Activated CD4-positive, alpha-beta T cell treated with anti-CD3 and anti-CD28 coated beads, Interleukin-2, amount 50 U/mL, for 4 hours (primary cell): ENCODE measurements around the gene PLS1.
"Not testable (repeated sequence)": the region's sequence is repeated elsewhere in the genome, so short reads cannot be mapped to it uniquely, and the experiment has no call there.

Experiments
- DNase-seq, 2 experiments: peaks; one replicate each; pipeline ENCODE4 v3.0.0-alpha.2; 2020

Gene PLS1

DNA sequence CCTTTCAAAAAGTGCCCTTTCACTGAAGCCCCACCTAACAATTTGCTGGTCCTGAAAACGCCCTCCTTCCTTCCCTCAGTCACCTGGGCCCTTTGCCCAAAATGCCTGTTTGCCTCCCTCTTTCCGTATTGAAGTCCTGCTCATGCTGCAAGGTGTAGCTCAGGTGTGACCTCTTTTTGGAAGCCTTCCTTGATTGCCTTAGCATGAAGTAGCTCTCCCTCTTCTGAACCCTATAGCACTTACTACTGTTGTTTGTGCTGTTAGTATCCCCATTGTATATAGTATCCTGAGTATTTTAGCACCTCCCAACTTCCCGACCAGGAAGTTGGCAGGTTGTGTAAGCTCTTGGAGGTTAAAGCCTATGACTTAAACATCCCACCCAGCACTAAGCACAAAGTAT is 1.7 kb downstream of the PLS1 start:
- no peak for DNase-seq

DNA sequence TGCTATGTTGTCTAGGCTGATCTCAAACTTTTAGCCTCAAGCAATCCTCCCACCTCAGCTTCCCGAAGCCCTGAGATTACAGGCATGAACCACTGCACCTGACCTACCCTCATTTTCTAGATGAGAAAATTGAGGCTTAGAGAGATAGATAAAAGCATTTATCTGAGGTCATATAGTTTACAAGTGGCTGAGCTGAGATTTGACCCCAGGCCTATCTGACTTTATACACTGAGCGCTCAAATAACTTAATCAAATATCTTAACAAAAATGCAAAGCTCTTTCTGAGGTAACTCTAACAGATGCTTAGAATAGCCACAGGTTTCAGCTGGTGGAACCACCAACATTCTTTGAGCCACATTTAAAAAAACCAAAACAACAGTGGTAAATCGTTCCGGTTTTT is 5.5 kb downstream of the PLS1 start:
- DNase-seq = no peak

DNA sequence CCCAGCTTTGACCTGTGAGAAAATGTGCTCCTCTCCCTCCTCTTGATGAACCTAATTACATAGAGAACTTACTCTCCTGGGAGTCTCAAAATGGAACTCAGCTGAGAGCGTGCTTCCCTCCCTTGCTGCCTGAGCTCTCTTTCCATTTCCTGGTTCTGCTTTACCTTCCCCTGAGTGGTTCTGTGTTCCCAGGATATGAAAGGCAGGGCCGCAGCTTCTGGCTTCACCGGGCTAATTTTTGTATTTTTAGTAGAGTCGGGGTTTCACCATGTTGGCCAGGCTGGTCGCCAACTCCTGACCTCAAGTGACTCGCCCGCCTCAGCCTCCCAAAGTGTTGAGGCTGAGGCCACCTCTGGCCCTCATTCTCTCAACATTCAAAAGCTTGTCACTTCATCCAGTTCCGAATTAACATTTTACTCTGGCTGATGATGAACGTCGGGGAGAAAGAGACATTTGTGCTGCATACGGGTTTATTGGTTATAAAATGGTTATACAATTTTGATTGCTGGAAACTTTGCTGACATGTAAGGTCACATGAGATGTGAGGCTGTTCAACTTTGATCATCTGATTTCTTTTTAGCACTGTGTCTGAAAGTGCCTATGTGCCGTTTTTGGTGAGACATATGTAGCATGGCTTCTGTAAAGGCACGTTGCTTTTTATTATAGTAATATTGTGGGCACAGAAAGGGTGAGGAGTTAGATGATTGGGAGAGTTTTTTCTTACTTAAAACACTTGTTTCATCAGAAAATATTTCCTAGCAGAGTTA is 6.6 kb downstream of the PLS1 start:
- no peak for DNase-seq

DNA sequence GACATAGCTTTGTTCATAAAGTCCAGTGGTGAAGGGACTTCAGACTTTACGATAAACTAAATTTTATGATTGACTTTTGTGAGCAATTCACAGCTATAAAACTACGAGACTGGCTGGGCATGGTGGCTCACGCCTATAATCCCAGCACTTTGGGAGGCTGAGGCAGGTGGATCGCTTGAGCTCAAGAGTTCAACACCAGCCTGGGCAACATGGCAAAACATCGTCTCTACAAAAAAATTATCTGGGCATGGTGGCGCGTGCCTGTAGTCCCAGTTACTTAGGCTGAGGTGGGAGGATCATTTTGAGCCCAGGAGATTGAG is 7.2 kb downstream of the PLS1 start:
- not testable (repeated sequence) for DNase-seq

DNA sequence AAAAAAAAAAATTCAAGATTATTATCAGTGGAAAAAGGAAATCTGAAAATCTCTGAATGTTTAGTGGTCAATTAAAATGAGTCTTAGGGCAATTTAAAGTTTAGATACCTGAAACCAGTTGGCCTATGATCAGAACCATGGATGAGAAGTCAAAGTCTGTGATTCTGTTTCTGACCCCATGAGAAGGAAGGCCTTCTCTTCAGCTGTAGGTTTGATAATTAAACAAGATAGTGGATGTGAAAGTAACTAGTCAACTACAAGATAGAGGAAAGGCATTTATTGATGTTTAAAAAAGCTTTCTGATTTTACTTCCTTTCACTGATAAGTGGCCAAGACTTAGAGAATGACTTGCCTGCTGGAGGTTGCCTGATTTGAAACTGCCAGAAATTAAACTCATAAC is 8.7 kb downstream of the PLS1 start:
- DNase-seq = no peak

DNA sequence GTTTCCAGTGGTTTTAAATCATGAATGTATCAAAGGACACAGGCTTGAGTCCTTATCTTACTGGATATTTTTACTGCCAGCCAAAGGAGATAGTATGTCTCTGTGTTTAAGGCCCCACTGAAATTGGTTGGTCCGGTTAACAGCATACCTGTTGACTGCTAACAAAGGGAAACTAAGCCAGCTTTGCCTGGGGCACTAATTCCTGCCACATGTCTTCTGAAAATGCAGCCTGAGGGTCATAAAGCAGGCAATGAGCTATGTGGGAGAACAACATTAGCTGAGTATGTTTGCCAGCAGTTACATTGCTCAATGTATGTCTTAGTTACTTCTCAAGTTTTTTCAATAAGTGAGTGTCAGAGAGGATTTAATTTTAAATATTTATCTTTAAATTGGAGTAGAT is 12.4 kb downstream of the PLS1 start:
- no peak for DNase-seq

DNA sequence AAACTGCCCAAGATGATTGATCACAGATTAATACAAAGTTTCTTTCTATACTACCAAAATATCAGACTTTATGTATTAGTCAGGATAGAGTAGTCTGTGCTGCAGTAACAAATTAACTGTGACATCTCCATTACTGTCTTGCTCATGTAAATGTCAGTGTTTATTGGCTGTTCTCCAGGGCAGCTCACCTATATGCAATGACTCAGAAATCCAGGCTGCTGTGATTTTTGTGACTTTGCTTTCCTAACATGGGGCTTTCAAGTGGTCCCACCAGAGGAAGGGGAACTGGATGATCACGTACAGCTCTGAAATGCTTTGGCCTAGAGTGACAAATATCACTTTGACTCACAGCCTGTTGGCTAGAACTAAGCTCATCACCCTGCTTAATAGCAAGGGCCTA is 12.9 kb downstream of the PLS1 start:
- DNase-seq = no peak

DNA sequence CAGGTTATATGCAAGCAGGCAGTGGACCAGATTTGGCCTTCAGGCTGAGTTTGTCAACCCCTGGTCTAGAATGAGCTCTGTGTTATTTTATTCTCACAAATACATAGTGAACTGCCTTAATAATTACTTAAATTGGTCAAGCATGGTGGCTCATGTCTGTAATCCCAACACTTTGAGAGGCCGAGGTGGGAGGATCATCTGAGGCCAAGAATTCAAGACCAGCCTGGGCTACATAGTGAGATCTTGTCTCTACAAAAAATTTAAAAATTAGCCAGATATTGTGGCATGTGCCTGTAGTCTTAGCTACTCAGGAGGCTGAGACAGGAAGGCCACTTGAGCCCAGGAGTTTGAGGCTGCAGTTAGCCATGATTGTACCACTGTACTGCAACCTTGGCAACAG is 15.0 kb downstream of the PLS1 start:
- no peak for DNase-seq

DNA sequence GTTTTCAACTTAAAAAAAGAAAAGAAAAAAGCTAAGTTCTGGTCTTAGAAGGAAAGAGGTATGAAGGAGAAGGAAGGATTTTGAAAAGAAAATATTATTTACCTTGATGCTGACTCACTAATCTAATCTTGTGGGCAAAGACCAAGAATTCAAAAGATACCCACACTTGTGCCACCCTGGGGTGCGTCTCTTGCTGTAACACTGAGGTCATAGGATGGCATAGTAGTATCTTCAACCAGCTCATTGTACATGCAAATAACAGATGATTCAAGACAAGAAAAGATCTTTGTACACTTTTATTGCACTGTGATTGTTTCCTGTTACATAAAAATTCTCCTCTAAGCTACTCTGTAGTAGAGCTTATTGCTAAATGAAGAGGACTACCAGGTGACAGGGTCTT is 17.3 kb downstream of the PLS1 start:
- DNase-seq = no peak

DNA sequence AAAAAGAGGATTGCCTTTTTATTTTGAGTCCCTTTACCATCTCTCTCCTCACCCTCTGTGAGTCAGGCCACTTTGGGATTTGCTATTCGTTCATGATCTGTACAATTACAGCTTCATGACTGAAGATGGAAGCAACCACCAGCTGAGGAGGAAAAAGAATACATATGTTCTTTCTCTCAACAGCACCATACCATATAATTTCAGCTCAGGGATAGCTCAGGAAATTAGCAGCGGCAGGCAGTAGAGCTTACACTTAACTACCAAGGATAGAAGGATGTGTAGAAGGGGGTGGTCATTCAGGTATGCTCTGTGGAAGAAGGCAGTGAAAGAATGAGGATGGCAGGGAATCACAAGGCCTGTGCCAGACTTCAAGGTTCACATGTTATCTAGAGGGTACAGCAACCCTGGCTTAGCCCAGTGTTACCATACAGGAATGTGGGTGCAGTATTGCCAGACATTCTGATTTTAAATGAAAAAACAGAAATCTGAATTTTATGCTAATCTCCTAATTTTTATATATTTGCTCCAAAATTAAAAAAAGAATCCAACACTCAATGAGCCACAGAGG is 17.9 kb downstream of the PLS1 start:
- no peak for DNase-seq

DNA sequence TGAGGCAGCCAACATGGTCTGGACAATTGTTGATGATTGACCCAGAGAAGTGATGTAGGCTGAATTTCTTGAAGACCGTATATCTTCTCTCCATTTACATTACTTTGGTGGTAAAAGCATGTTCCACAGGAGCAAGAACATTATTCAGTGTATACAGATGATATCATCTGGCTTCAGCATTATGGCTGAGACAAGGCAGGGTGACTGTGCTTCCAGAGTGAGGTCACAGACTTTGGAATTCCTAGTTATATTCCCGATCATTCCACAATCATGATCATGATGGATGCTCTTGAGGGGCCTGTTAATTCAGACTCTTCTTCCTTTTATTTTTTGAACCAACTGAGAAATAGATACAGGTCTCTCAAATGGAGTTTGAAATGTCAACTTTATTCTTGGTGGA is 19.0 kb downstream of the PLS1 start:
- no peak for DNase-seq

DNA sequence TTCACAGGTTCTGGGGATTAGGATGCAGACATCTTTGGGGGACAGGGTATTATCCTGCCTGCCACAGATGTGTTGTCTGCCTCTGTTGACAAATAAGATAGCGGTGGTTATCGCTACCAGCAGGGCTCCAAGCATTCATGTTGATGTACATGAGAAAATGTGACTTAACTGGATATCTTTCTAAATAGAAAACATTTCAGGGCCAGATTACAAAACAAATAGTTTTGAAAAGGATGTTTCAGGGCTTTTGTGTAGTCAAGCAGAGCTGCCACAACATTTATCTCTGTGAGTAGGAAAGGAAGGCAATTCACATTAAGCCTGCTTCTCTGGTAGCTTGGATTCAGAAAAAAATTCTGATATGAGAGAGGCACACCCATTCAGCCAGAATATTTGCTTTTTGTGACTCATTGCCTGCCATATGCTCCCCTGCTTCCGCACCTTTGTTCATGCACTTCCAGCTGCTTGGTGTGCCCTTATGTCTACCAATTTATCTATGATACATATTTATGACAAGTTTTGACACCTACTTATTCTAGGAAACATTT is 22.8 kb downstream of the PLS1 start:
- no peak for DNase-seq

DNA sequence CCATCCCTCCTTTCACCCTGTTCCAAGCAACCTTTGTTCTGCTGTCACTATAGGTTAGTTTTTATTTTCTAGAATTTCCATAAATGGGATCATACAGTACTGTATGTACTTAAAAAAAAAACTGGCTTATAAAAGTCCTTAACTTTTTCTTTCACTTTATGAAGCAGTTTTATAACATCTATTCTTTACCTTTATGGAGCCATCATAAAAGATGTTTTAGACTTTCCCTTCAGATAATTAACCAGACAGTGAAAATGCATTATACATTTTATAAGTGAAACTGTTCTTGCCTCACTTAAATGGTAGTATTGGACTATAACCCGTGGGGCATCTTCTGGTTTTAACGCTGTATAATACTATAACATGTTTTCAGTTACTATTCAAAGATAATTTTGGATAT is 26.2 kb downstream of the PLS1 start:
- no peak for DNase-seq

DNA sequence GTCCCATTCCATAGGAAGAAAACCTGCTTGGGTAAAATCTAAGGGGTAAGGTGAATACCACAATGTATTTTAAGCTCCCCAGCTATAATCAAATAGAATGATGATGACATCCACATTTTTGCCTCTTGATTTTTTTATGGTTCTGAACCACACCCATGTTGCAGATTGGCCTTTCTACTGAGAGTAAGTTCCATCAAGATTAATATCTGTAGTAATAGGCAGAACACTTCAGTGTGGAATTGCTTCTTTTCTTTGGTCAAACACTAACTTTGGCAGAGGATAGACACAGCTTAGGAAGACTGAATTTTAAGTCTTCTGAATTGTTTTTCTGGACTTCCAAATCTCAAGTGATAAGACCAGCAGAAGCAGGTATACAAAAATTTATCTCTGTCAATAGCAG is 27.0 kb downstream of the PLS1 start:
- DNase-seq = no peak

DNA sequence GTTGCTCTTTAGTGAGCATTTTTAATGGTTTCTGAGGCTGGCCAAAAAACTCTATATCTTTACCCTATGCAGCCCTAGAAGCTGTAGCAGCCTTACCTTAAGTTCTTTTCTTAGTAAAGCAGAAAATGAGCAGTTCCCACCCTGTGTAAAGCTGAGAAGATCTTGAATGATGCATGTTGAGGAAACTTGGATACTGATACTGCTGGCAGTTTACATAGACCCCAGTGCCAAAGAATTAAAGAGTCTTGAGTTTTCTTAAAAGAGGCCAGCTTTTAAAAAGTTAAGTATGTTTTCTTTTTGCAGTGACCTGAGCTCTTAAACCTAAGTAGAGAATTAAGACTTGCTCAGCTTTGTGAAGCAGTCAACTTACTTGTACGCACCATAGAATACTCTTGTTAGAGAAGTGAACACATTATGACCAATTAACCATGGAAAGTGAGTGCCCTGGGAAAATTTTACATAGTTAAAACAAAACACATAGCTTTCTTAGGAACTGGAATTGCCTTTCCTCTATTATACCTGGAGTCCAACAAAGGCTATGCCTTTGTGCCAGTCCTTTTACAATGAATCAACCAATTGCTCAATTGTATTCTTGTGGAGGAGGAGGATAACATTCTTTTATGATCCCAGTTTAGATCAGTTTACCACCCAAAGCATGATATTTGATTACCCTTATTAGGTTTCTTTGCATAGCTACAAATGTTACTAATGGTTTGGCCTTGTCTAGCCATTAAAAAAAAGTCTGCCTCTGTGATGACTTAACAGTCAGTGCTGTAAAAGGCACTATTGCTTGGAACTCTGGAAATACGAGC is 28.4 kb downstream of the PLS1 start:
- no peak for DNase-seq

DNA sequence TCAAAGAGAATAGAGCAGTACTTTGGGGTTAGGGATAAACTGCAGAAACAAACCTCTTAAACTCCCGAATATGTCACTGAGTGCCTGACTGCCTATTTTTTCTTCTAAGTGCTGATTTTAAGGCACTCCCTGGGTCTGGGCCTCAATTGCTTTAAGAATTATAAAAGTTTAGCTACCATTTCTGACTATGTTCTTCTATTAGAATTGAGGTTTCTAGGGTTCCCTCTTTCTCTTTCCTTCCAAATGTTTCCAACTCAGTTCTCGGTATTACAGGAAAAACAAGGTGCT is 28.9 kb downstream of the PLS1 start:
- DNase-seq = no peak

DNA sequence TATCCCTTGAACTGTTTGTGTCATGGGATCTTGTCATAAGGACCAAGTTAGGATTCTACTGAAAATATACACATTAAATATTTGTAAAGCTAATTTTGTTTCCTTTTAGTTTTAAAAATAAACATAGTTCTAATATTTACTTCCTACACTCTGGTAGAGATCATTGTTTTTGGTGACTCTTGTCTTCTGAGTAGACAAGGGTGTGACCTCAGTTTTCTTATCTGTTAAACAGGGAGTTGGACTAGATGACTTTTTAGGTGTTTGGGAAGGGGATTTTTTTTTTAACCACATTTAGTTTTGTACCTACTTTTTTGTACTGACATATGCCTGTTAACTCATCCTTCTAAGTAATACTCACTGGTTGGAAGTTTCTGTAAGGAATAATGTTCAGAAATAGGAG is 30.8 kb downstream of the PLS1 start:
- no peak for DNase-seq

DNA sequence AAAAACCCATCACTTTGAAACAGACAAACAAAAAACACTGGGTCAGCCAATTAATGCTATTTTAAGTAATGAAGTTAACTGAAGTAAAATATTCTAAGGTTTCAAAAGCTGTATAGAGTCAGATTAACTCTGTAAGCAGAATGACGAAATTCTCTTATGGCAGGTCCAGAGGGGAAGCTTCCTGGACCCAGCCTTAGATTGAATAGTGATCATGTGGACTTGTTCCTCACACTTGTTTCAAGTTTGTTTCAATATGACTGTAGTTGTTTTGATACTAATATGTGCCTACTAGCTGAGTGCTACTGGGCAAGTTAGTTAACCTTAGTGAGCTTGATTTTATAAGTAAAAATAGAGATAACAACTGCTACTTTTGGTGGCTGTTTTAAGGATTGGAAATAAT is 32.6 kb downstream of the PLS1 start:
- DNase-seq = no peak

DNA sequence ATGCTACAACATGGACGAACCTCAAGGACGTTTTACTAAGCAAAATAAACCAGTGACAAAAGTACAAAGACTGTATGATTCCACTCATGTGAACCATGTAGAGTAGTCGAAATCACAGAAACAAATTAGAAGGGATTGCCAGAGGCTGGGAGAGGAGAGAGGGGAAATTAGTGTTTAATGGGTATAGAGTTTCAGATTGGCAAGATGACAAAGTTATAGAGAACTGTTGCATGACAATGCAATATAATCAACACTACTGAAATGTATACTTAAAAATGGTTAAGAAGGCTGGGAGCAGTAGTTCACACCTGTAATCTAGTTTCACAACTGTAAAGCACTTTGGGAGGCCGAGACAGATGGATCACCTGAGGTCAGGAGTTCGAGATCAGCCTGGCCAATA is 36.9 kb downstream of the PLS1 start:
- no peak for DNase-seq

DNA sequence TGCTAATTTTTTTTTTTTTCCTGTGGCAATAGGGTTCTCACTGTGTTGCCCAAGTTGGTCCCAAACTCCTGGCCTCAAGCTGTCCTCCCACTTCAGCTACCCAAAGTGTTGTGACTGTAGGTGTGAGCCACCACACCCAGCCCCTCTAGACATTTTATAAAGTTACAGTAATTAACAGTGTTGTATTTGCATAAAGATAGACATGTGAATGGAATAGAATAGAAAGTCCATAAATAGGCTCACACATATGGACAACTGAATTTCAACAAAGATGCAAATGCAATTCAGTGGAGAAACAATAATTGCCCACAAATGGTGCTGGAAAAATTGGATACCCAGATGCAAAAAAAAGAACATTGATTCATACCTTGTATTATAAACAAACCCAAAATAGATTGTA is 39.9 kb downstream of the PLS1 start:
- no peak for DNase-seq

DNA sequence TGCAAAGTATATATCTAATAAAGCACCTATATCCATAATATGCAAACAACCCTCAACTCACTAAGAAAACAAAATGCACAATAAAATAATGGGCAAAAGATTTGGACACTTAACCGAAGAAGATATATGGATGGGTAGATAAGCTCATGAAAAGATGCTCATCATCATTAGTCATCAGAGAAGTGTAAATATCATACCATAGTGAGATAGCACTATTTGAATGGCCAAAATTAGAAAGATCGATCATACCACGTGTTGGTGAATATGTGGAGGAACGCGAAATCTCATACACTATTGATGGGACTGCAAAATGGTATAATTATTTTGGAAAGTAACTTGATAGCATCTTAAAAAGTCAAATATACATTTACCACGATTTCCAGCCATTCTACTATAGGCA is 40.5 kb downstream of the PLS1 start:
- DNase-seq = no peak

DNA sequence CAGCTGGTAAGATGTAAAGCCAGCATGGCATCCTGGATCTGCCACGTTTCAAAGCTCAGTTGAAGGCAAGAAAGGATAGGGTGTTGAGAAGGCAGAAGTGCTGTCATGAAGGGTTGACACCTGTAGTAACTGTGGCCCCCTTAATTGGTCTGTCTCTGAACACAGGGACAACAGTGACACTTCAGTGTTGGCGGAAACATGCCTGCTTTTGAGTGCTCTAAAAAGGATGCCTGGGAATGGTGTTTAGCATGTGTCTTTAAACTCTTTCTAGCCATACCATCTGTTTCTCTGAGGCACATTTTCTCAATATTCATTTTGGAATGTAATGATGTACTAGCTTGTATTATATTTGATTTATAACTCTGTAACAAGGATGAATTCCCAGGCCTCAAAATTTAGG is 42.1 kb downstream of the PLS1 start:
- DNase-seq = no peak

DNA sequence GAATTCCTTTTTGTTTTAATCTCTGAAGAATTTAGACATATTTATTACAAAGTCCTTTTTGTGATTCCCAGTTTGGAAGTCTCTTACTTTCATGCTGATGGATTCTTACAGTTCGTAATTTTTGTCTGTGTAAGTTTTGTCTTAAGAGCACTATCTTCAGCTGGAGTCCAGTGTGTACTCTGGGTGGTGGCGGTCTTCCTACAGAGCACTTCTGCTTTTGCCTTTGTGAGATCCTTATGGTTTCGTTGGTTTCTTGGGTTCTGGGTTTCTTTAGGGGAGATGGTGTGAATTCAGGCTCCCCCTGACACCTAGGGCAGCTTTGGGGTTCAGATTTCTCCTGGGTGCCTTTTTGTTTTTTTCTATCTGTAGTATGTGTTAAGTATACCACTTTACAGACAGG is 45.3 kb downstream of the PLS1 start:
- DNase-seq = no peak

DNA sequence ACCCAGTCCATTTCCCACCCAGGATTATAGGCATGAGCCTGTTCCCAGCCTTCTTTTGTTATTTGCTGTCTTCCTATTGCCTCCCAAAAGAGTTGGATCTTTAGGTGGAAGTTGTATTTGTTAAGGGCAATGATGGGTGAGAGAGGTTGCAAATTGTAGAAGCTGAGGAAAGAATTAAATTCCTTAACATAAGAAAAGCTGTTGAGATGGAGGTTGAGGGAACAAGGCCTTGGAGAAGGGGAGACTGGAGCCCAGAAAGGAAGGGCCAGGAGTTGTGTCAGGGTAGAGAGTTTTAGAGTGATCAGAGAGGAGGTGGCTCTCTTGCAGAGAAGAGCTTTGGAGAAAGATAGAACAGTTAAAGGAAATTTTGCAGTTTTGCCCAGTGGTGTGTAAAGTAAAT is 46.8 kb downstream of the PLS1 start:
- no peak for DNase-seq

DNA sequence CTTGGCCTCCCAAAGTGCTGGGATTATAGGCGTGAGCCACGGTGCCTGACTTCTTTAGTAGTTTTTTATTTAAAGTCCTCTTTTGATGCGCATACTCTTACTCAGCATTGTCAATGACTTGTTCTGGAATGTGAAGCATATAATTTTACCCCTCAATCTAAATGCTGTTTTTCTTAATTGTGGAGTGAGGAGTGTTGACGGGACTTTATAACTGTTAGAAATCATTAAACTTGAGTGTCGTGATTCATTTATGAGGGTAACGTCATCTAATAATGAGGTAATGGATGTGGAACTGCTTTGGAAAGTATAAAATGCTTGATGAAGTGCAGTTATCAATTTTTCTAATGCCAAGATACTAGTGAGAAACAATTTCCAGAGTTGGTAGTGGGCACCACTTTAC is 48.3 kb downstream of the PLS1 start:
- no peak for DNase-seq
